Transverse colon (tissue), 3 donors: ENCODE results near the gene CERT1.

Source experiments
- CTCF ChIP-seq, 5 experiments: fragments of 200-600 bp in 3 of 5; fragments of 450-650 bp in 2 of 5; sonication (generic) in 3 of 5; IDR thresholded peaks; 1 replicate in 2 of 5; 2 replicates in 3 of 5; pipeline ENCODE4 v1.5.1; 2016 to 2017; ENCODE audit warnings: antibody characterized with exemption in 5 of 5, inconsistent platforms in 3 of 5, mild to moderate bottlenecking in 2 of 5, moderate library complexity in 1 of 5
- POLR2A ChIP-seq: fragments of 450-650 bp; IDR thresholded peaks from one replicate; pipeline ENCODE4 v1.6.1; 2016; ENCODE audit warnings: antibody characterized with exemption, mild to moderate bottlenecking, moderate library complexity

GRCh38 chr5:75468593-75468992 is 42.8 kb downstream of the CERT1 start:
- TF ChIP-seq CTCF (IDR thresholded peaks at IDR 0.05), result no peak
- TF ChIP-seq POLR2A, result no peak
